HG03442 (cell line): ENCODE measurements around the gene CFAP53.
"Not testable (repeated sequence)": the region's sequence is repeated elsewhere in the genome, so short reads cannot be mapped to it uniquely, and the experiment has no call there.

Source experiments
- ATAC-seq: cut with Tn5 transposase; IDR thresholded peaks from one replicate; pipeline ENCODE4 v1.9.1; 2021; ENCODE audit warnings: mild to moderate bottlenecking, moderate library complexity; ENCODE audit not compliant: unreplicated experiment

Gene CFAP53

GRCh38 chr18:50266248-50266704, at the start of gene CFAP53:
TSS of gene CFAP53 (minus strand) at chr18:50266495. CDS start at chr18:50266404, 91 bp downstream.
- peak; percentile 79 for ATAC-seq

GRCh38 chr18:50315100-50315871, 49.0 kb upstream of the CFAP53 start:
- peak; percentile 72 for ATAC-seq

- ATAC-seq: no peak
Observed at GRCh38 chr18:50313873-50314460, 47.7 kb upstream of the CFAP53 start.

GRCh38 chr18:50313031-50313607, 46.8 kb upstream of the CFAP53 start:
- no peak for ATAC-seq

- peak; percentile 69 for ATAC-seq
Observed at GRCh38 chr18:50312296-50313030, 46.2 kb upstream of the CFAP53 start.

- ATAC-seq: no peak
Observed at GRCh38 chr18:50311650-50312049, 45.4 kb upstream of the CFAP53 start.

- ATAC-seq: no peak
Observed at GRCh38 chr18:50310080-50310479, 43.8 kb upstream of the CFAP53 start.

GRCh38 chr18:50308851-50309250, 42.6 kb upstream of the CFAP53 start:
- not testable (repeated sequence) for ATAC-seq

GRCh38 chr18:50307738-50308470, 41.6 kb upstream of the CFAP53 start:
- peak; percentile 92 for ATAC-seq

GRCh38 chr18:50307400-50307737, 41.1 kb upstream of the CFAP53 start:
- no peak for ATAC-seq

GRCh38 chr18:50306944-50307343, 40.6 kb upstream of the CFAP53 start:
- ATAC-seq: no peak

GRCh38 chr18:50301074-50301473, 34.8 kb upstream of the CFAP53 start:
- no peak for ATAC-seq

GRCh38 chr18:50299626-50300388, 33.5 kb upstream of the CFAP53 start:
- ATAC-seq: no peak

- ATAC-seq: no peak
Observed at GRCh38 chr18:50298443-50299284, 32.4 kb upstream of the CFAP53 start.

GRCh38 chr18:50297621-50298442, 31.5 kb upstream of the CFAP53 start:
- peak; percentile 99 for ATAC-seq

GRCh38 chr18:50293039-50293438, 26.7 kb upstream of the CFAP53 start:
- ATAC-seq: no peak

- ATAC-seq: no peak
Observed at GRCh38 chr18:50289108-50289443, 22.8 kb upstream of the CFAP53 start.

- not testable (repeated sequence) for ATAC-seq
Observed at GRCh38 chr18:50288348-50289107, 22.2 kb upstream of the CFAP53 start.
